Caco-2 (cell line): ENCODE data around the gene CPA5. TPM values are rescaled to one million over a fixed set of nuclear protein-coding genes. Genes with fewer than 3 reads are reported as not detected.

Experiments used
- BruUV-seq: library from RNA; stranded (reverse); fragments of 400-500 nt; replicated peaks from 2 replicates; lab custom pipeline; 2021; lab: Mats Ljungman, UMichigan
- CTCF ChIA-PET: fragments of 300-600 bp; sonication (Branson Sonifier 250); formaldehyde crosslinking; loops from one replicate; lab custom pipeline; 2022; ENCODE audit warnings: antibody characterized with exemption; lab: Charles Lee
- POLR2A ChIA-PET: fragments of 300-600 bp; sonication (Branson Sonifier 250); formaldehyde crosslinking; loops from one replicate; lab custom pipeline; 2022; ENCODE audit warnings: antibody characterized with exemption; lab: Charles Lee
- DNase-seq, 2 experiments: peaks; one replicate each; pipeline versions ENCODE4 v3.0.0 to v3.0.0-alpha.2; 2020 to 2022
- H3K27me3 ChIP-seq: replicated peaks from 2 replicates; pipeline ENCODE4 v1.6.0; 2011; ENCODE audit warnings: low read length; ENCODE audit not compliant: control insufficient read depth, insufficient read depth
- H3K36me3 ChIP-seq: 2 replicates; pipeline ENCODE4 v1.5.1; 2011; ENCODE audit warnings: low read length; ENCODE audit not compliant: control insufficient read depth, insufficient read depth
- H3K4me1 ChIP-seq: fragments of 250-450 bp; sonication (Bioruptor Pico); 2 replicates; pipeline ENCODE4 v1.5.1; 2020; ENCODE audit warnings: mild to moderate bottlenecking
- H3K4me3 ChIP-seq: 2 replicates; pipeline ENCODE4 v1.5.1; 2011; ENCODE audit warnings: low read depth, mild to moderate bottlenecking, control low read depth, low read length
- H3K9me3 ChIP-seq: fragments of 250-450 bp; sonication (Bioruptor Pico); 2 replicates; pipeline ENCODE4 v1.5.1; 2020; ENCODE audit warnings: mild to moderate bottlenecking, moderate library complexity
- H3K27ac Mint-ChIP-seq: one replicate; pipeline ENCODE4 v1.8.0; 2022; ENCODE audit warnings: mixed read lengths; ENCODE audit not compliant: unreplicated experiment
- H3K27me3 Mint-ChIP-seq: one replicate; pipeline ENCODE4 v1.8.0; 2022; ENCODE audit warnings: mixed read lengths; ENCODE audit not compliant: insufficient read depth, unreplicated experiment
- H3K36me3 Mint-ChIP-seq: one replicate; pipeline ENCODE4 v1.8.0; 2022; ENCODE audit warnings: mild to moderate bottlenecking, mixed read lengths; ENCODE audit not compliant: insufficient read depth, unreplicated experiment
- H3K4me1 Mint-ChIP-seq: one replicate; pipeline ENCODE4 v1.8.0; 2022; ENCODE audit warnings: low read depth, mixed read lengths; ENCODE audit not compliant: unreplicated experiment
- H3K4me3 Mint-ChIP-seq: one replicate; pipeline ENCODE4 v1.8.0; 2022; ENCODE audit warnings: mild to moderate bottlenecking, moderate library complexity, mixed read lengths; ENCODE audit not compliant: unreplicated experiment
- H3K9me3 Mint-ChIP-seq: one replicate; pipeline ENCODE4 v1.8.0; 2022; ENCODE audit warnings: mixed read lengths; ENCODE audit not compliant: unreplicated experiment
- intact Hi-C: fragments of 100-400 bp; cut with micrococcal nuclease; formaldehyde crosslinking; loops from one replicate; pipeline ENCODE4 v1.10.0; 2022; ENCODE audit not compliant: unreplicated experiment
- total RNA-seq: library from RNA; stranded (reverse); gene quantifications from 2 replicates; pipeline ENCODE4 v1.2.3, GENCODE V29; 2022
- TF ChIP-seq, protein P1 (sequence below), 2 experiments: fragments of 200-600 bp in 1 of 2; IDR thresholded peaks; 1 replicate in 1 of 2; 2 replicates in 1 of 2; pipeline versions ENCODE4 v1.5.1 to v1.8.0; 2011 to 2022; ENCODE audit warnings: antibody characterized with exemption in 1 of 2, control low read depth in 1 of 2, inconsistent platforms in 1 of 2, low read depth in 1 of 2, low read length in 1 of 2, mild to moderate bottlenecking in 1 of 2, moderate library complexity in 1 of 2; ENCODE audit not compliant: insufficient read depth in 1 of 2, severe bottlenecking in 1 of 2, unreplicated experiment in 1 of 2

CPA5 gene
- total RNA-seq, 1 experiment from 2014 or later: not detected

DNA sequence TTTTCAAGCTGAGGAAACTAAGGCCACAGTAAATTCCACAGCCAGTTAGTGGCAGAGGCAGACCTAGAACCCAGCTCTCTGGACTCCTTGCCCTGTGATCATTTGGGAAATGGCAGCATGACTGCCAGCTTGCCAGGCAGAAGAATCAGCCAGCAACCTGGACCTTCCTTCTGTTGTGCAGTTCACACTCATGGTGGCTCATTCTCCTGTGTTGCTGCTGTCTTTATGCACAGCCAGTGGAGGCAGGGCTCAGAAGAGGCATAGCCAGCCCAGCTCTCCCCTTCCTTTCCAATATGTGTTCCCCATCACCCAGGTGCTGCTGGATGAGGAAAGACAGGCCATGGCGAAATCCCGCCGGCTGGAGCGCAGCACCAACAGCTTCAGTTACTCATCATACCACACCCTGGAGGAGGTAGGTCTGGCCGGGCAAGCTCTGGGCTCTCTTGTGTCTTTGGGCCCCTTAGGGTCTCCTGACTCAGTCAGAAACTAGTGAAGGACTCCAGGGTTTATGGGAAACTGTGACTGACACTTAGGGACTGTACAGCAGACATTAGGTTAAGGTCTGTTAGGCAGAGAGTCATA, 14.8 kb downstream of the CPA5 start:
- POLR2A ChIA-PET: no interaction called here
- TF ChIP-seq, protein P1, sequence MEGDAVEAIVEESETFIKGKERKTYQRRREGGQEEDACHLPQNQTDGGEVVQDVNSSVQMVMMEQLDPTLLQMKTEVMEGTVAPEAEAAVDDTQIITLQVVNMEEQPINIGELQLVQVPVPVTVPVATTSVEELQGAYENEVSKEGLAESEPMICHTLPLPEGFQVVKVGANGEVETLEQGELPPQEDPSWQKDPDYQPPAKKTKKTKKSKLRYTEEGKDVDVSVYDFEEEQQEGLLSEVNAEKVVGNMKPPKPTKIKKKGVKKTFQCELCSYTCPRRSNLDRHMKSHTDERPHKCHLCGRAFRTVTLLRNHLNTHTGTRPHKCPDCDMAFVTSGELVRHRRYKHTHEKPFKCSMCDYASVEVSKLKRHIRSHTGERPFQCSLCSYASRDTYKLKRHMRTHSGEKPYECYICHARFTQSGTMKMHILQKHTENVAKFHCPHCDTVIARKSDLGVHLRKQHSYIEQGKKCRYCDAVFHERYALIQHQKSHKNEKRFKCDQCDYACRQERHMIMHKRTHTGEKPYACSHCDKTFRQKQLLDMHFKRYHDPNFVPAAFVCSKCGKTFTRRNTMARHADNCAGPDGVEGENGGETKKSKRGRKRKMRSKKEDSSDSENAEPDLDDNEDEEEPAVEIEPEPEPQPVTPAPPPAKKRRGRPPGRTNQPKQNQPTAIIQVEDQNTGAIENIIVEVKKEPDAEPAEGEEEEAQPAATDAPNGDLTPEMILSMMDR (IDR thresholded peaks at IDR 0.05; ENCODE audit: insufficient read depth in 1 of 2, low read depth in 1 of 2, low read length in 1 of 2, severe bottlenecking in 1 of 2, unreplicated experiment in 1 of 2): no peak
- peak in 1 of 2 experiments; percentile 27 for DNase-seq
- H3K4me3 Mint-ChIP-seq: no peak overlapping the region
- peaks cover 7% of the 10 kb centered on the region for H3K4me1 Mint-ChIP-seq
- intact Hi-C loops: no loop called here
- peaks cover 29% of the 10 kb centered on the region for H3K4me1 ChIP-seq
- no peaks in the 10 kb centered on the region for H3K27me3 ChIP-seq
- H3K9me3 ChIP-seq: 0 out of 2 replicates have a peak, but pooled peaks cover 9% of the 10 kb centered on the region
- H3K4me3 ChIP-seq: no peak overlapping the region
- CTCF ChIA-PET: no interaction called here
- BruUV-seq: no TSS peak
- H3K27ac Mint-ChIP-seq: no peak overlapping the region
- no peaks in the 10 kb centered on the region for H3K27me3 Mint-ChIP-seq
- no peaks in the 10 kb centered on the region for H3K36me3 ChIP-seq
- H3K36me3 Mint-ChIP-seq: peaks cover 5% of the 10 kb centered on the region
- H3K9me3 Mint-ChIP-seq: peaks cover 19% of the 10 kb centered on the region

DNA sequence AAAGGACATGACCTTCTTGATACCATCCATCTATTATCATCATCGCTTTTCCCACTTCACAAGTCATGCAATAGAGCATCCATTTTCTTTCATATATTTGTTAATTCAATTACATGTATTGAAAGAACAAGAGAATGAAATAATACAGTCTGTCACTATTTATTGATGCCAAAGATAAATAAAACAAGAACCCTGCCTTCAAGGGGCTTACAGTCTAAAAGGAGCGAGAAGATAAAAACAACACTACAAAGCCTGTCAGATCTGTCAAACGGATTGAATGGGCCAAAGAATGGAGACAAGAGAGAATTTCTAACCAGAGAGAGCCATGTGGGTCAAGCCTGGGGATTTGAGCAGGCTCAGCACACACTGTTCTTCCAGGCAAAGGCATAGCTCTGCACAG, 15.9 kb downstream of the CPA5 start:
- TF ChIP-seq, protein P1 (IDR thresholded peaks at IDR 0.05; ENCODE audit: insufficient read depth in 1 of 2, low read depth in 1 of 2, low read length in 1 of 2, severe bottlenecking in 1 of 2, unreplicated experiment in 1 of 2): no peak
- Mint-ChIP-seq H3K9me3 (peaks cover 19% of the 10 kb centered on the region), H3K27me3 (no peaks in the 10 kb centered on the region), H3K27ac (no peak overlapping the region), H3K4me3 (no peak overlapping the region), H3K36me3 (no peaks in the 10 kb centered on the region), H3K4me1 (peaks cover 7% of the 10 kb centered on the region)
- H3K4me3 ChIP-seq: no peak overlapping the region
- POLR2A ChIA-PET: no interaction called here
- BruUV-seq: no TSS peak
- no peaks in the 10 kb centered on the region for H3K36me3 ChIP-seq
- H3K27me3 ChIP-seq: no peaks in the 10 kb centered on the region
- CTCF ChIA-PET: no interaction called here
- DNase-seq: no peak
- intact Hi-C loops: no loop called here
- 0 out of 2 replicates have a peak, but pooled peaks cover 9% of the 10 kb centered on the region for H3K9me3 ChIP-seq
- H3K4me1 ChIP-seq: peaks cover 22% of the 10 kb centered on the region

DNA sequence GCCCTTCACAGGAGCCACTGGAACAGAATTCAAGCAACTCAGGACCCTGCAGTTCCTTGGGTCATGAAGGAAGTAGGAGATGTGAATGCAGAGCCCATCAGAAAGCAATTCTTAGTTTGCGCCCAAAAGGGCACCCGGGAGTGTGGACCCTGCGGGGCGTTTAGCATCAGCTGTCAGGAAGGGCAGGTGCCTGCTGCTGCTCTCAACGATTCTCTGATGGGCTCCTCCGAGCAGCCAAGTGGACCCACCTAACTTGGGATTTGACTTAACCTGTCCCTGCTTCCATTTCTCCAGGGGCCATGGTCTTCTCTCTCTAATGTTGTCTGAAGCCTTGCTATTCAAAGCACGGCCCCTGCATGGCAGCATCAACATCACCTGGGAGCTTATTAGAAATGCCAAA, 17.1 kb downstream of the CPA5 start:
- Mint-ChIP-seq H3K4me3 (no peak overlapping the region), H3K4me1 (peaks cover 3% of the 10 kb centered on the region), H3K27me3 (no peaks in the 10 kb centered on the region), H3K9me3 (peaks cover 19% of the 10 kb centered on the region), H3K36me3 (no peaks in the 10 kb centered on the region), H3K27ac (no peak overlapping the region)
- ChIA-PET CTCF (no interaction called here), POLR2A (no interaction called here)
- no peaks in the 10 kb centered on the region for H3K27me3 ChIP-seq
- 0 out of 2 replicates have a peak, but pooled peaks cover 9% of the 10 kb centered on the region for H3K9me3 ChIP-seq
- BruUV-seq: no TSS peak
- no peak for DNase-seq
- H3K4me3 ChIP-seq: no peak overlapping the region
- no peaks in the 10 kb centered on the region for H3K36me3 ChIP-seq
- intact Hi-C loops: no loop called here
- TF ChIP-seq, protein P1 (IDR thresholded peaks at IDR 0.05; ENCODE audit: insufficient read depth in 1 of 2, low read depth in 1 of 2, low read length in 1 of 2, severe bottlenecking in 1 of 2, unreplicated experiment in 1 of 2): no peak
- peaks cover 21% of the 10 kb centered on the region for H3K4me1 ChIP-seq
